ENCODE measurements around the gene CSNK2A1.

- TF ChIP-seq CTCF (IDR thresholded peaks at IDR 0.05) (no peak), EZH2 (IDR thresholded peaks at IDR 0.05; ENCODE audit: borderline replicate concordance, insufficient read depth, low read depth, low read length, poor library complexity, severe bottlenecking) (no peak)
These were observed 69.0 kb downstream of the CSNK2A1 start for GRCh38 chr20:474581-474980.
